ENCODE data around the gene ZNF83.
A peak's percentile ranks its signal among the peaks of the same experiment; 100 is the strongest.
"Not testable (repeated sequence)": the region's sequence is repeated elsewhere in the genome, so short reads cannot be mapped to it uniquely, and the experiment has no call there.

Gene ZNF83

GRCh38 chr19:52603558-52604207 is 34.5 kb downstream of the ZNF83 start:
- no peak overlapping the region for H3K27ac ChIP-seq (replicated peaks)
- TF ChIP-seq CTCF (IDR thresholded peaks at IDR 0.05; ENCODE audit: insufficient read depth, low read length) (no peak), POLR2AphosphoS5 (IDR thresholded peaks at IDR 0.05; ENCODE audit: low read depth) (no peak), SPI1 (IDR thresholded peaks at IDR 0.05; ENCODE audit: borderline replicate concordance, low read depth) (no peak), REST (IDR thresholded peaks at IDR 0.05; ENCODE audit: insufficient replicate concordance, low read depth) (no peak), GABPA (IDR thresholded peaks at IDR 0.05; ENCODE audit: low read depth) (no peak)
- no peak for DNase-seq (ENCODE audit: low read depth in 1 of 2, low spot score in 1 of 2)

GRCh38 chr19:52602941-52603340 is 35.2 kb downstream of the ZNF83 start:
- DNase-seq (ENCODE audit: low read depth in 1 of 2, low spot score in 1 of 2): no peak
- H3K27me3 ChIP-seq (ENCODE audit: insufficient read depth, poor library complexity, severe bottlenecking): no peaks in the 10 kb centered on the region
- no peak for TF ChIP-seq REST (IDR thresholded peaks at IDR 0.05; ENCODE audit: insufficient replicate concordance, low read depth)
- H3K27ac ChIP-seq (replicated peaks): no peak overlapping the region
- H3K4me3 ChIP-seq (replicated peaks; ENCODE audit: insufficient read depth, low read length): no peak overlapping the region

More at GRCh38 chr19:52603558-52604207, 34.5 kb downstream of the ZNF83 start:
- Histone ChIP-seq H3K27me3 (ENCODE audit: insufficient read depth, poor library complexity, severe bottlenecking) (no peaks in the 10 kb centered on the region), H3K4me3 (replicated peaks; ENCODE audit: insufficient read depth, low read length) (no peak overlapping the region)

- H3K27ac ChIP-seq (replicated peaks): peak overlapping the region; percentile 64; the same call in 1 of the 2 replicates
- H3K4me3 ChIP-seq (replicated peaks; ENCODE audit: insufficient read depth, low read length): peak overlapping the region; percentile 48
- DNase-seq (ENCODE audit: low read depth in 1 of 2, low spot score in 1 of 2): peak in 1 of 2 experiments; percentile 14
- H3K27me3 ChIP-seq (ENCODE audit: insufficient read depth, poor library complexity, severe bottlenecking): not testable (repeated sequence)
Measured at GRCh38 chr19:52601974-52602366, 36.2 kb downstream of the ZNF83 start.

- H3K27ac ChIP-seq (replicated peaks): peak overlapping the region; percentile 64
Measured at GRCh38 chr19:52601025-52601973, 36.9 kb downstream of the ZNF83 start.

More at GRCh38 chr19:52601025-52601973, 36.9 kb downstream of the ZNF83 start:
- TF ChIP-seq CTCF (IDR thresholded peaks at IDR 0.05; ENCODE audit: insufficient read depth, low read length) (no peak), SPI1 (IDR thresholded peaks at IDR 0.05; ENCODE audit: borderline replicate concordance, low read depth) (peak; percentile 32; the same call in 1 of the 2 replicates), POLR2AphosphoS5 (IDR thresholded peaks at IDR 0.05; ENCODE audit: low read depth) (peak; percentile 54; the same call in 1 of the 2 replicates), REST (IDR thresholded peaks at IDR 0.05; ENCODE audit: insufficient replicate concordance, low read depth) (no peak), GABPA (IDR thresholded peaks at IDR 0.05; ENCODE audit: low read depth) (no peak; the same call in 1 of the 2 replicates)
- peak; percentile 78 to 93 for DNase-seq (ENCODE audit: low read depth in 1 of 2, low spot score in 1 of 2)
- Histone ChIP-seq H3K4me3 (replicated peaks; ENCODE audit: insufficient read depth, low read length) (peak overlapping the region; percentile 48), H3K27me3 (ENCODE audit: insufficient read depth, poor library complexity, severe bottlenecking) (no peaks in the 10 kb centered on the region)
